ENCODE results near the gene ALX3.

ALX3 gene

GRCh38 chr1:110024613-110025012, 45.9 kb downstream of the ALX3 start:
- no peak overlapping the region for H3K27ac Mint-ChIP-seq
- H3K4me1 Mint-ChIP-seq: peaks cover 2% of the 10 kb centered on the region
- H3K36me3 Mint-ChIP-seq (ENCODE audit: low read depth): peaks cover 23% of the 10 kb centered on the region
- no peaks in the 10 kb centered on the region for H3K9me3 Mint-ChIP-seq
- H3K4me3 Mint-ChIP-seq: no peak overlapping the region
- H3K27me3 Mint-ChIP-seq: no peaks in the 10 kb centered on the region
- DNase-seq (no peak), ATAC-seq (no peak)

- Mint-ChIP-seq H3K4me1 (no peaks in the 10 kb centered on the region), H3K9me3 (no peaks in the 10 kb centered on the region), H3K27ac (no peak overlapping the region), H3K27me3 (no peaks in the 10 kb centered on the region), H3K4me3 (no peak overlapping the region), H3K36me3 (ENCODE audit: low read depth) (peaks cover 35% of the 10 kb centered on the region)
- DNase-seq (no peak), ATAC-seq (no peak)
These were observed 49.2 kb downstream of the ALX3 start for GRCh38 chr1:110021285-110021684.

GRCh38 chr1:110019770-110020169, 50.7 kb downstream of the ALX3 start:
- Mint-ChIP-seq H3K36me3 (ENCODE audit: low read depth) (peaks cover 47% of the 10 kb centered on the region), H3K27me3 (no peaks in the 10 kb centered on the region), H3K9me3 (no peaks in the 10 kb centered on the region), H3K4me3 (no peak overlapping the region), H3K4me1 (no peaks in the 10 kb centered on the region), H3K27ac (no peak overlapping the region)
- DNase-seq (no peak), ATAC-seq (no peak)

DNA sequence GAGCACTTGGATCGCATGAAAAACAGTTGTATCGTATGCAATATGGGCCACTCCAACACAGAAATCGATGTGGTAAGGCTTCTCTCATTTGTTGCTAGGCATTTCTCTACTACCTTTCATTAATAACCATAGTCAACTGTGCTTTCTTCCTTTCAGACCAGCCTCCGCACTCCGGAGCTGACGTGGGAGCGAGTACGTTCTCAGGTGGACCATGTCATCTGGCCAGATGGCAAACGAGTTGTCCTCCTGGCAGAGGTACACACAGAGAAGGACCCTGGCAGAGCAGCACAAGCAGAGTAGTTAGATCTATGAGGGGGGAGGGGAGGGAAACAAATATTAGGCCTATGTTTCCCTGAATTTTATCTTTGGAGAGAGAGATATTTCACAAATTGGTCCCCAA, 52.1 kb downstream of the ALX3 start:
- ATAC-seq: no peak
- Mint-ChIP-seq H3K36me3 (ENCODE audit: low read depth) (peaks cover 47% of the 10 kb centered on the region), H3K4me1 (no peaks in the 10 kb centered on the region), H3K27me3 (no peaks in the 10 kb centered on the region), H3K4me3 (no peak overlapping the region), H3K9me3 (no peaks in the 10 kb centered on the region), H3K27ac (no peak overlapping the region)
- DNase-seq: no peak

GRCh38 chr1:110017792-110018191, 52.7 kb downstream of the ALX3 start:
- no peak overlapping the region for H3K27ac Mint-ChIP-seq
- no peaks in the 10 kb centered on the region for H3K9me3 Mint-ChIP-seq
- no peak for DNase-seq
- ATAC-seq: no peak
- no peaks in the 10 kb centered on the region for H3K4me1 Mint-ChIP-seq
- H3K27me3 Mint-ChIP-seq: no peaks in the 10 kb centered on the region
- peaks cover 45% of the 10 kb centered on the region for H3K36me3 Mint-ChIP-seq (ENCODE audit: low read depth)
- H3K4me3 Mint-ChIP-seq: no peak overlapping the region

DNA sequence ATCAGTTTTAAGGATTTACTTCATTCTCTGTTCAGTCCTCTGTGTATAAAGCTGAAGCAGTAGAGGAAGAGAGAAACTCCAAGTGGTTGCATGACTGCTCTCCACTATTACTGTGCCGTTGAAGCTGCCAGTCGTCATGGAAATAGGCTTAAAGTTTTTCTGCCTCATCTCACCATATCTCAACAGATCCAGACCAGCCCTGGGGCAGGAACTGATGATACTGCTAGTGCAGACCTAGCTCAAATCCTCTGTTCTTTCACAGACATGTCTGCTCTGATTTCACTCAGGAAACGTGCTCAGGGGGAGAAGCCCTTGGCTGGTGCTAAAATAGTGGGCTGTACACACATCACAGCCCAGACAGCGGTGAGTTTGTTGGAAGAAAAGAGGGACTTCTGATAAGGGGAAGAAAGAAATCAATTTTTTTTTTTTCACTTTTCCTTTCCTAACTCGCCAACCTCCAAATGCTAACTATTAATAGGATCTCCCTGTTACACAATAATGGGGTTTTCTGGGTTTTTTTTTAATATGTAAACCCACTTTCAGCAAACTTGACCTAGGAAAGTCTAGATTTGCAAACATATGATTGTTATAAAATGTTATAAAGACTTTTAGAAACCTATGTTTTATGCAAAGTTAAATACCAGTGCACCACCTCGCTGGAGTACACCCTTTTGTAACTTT, 58.2 kb downstream of the ALX3 start:
- Mint-ChIP-seq H3K36me3 (ENCODE audit: low read depth) (peaks cover 49% of the 10 kb centered on the region), H3K27ac (peak overlapping the region; percentile 28), H3K27me3 (no peaks in the 10 kb centered on the region), H3K9me3 (no peaks in the 10 kb centered on the region), H3K4me1 (peaks cover 9% of the 10 kb centered on the region), H3K4me3 (no peak overlapping the region)
- DNase-seq: no peak
- no peak for ATAC-seq

DNA sequence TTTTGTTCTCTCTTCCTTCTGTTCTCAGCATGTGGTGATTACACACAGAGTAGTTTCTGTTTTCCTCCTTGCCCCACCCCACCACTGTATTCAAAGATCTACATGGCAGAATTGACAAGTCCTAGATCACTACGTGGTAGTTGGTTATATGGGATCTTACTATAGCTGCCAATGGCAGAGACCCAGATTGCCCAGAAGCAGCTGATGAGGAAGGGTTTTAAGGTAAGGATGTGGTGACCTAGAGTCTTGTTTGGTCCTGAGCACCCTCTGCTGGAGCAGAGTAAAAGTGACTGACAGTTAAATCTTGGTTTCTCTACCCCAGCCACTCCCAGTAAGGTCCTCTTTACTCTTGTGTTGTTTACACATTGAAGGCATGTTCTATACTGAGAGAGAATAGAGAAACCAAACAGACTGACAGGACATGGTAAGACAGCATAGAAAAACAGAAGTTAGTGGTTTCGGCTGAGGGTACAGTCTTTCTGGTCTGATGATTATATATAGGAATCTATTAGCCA, 58.9 kb downstream of the ALX3 start:
- H3K27ac Mint-ChIP-seq: no peak overlapping the region
- no peak overlapping the region for H3K4me3 Mint-ChIP-seq
- DNase-seq: no peak
- H3K36me3 Mint-ChIP-seq (ENCODE audit: low read depth): peaks cover 49% of the 10 kb centered on the region
- H3K9me3 Mint-ChIP-seq: no peaks in the 10 kb centered on the region
- H3K4me1 Mint-ChIP-seq: peaks cover 9% of the 10 kb centered on the region
- peak; percentile 88 for ATAC-seq
- no peaks in the 10 kb centered on the region for H3K27me3 Mint-ChIP-seq
